ENCODE results near the gene TEKT5.
A peak's percentile ranks its signal among the peaks of the same experiment; 100 is the strongest.
"Not testable (repeated sequence)": the region's sequence is repeated elsewhere in the genome, so short reads cannot be mapped to it uniquely, and the experiment has no call there.

The TEKT5 gene

GRCh38 chr16:10629592-10629963 lies 65.2 kb downstream of the TEKT5 start:
- no peak for DNase-seq

DNA sequence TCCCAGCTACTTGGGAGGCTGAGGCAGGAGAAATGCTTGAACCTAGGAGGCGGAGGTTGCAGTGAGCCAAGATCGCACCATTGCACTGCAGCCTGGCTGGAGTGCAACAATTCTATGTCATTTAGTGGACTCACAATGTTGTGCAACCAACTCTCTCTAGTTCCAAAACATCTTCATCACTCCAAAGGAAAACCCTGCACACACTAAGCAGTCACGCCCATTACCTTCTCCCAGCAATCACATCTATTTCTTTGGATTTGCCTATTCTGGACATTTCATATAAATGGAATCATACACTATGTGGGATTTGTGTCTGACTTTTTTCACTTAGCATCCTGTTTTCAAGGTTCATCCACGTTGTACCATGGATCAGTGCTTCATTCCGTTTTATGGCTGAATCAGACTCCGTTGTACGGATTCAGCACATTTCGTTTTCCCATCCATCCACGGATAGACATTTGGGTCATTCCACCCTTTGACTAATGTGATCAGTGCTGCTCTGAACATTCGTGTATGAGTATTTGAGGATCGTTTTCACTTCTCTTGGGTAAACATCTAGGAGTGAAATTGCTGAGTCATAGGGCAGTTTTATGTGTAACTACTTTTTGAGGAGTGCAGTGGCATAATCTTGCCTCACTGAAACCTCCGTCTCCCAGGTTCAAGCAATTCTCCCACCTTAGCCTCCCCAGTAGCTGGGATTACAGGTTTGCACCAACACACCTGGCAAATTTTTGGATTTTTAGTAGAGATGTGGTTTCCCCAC lies 69.0 kb downstream of the TEKT5 start:
- DNase-seq: no peak

DNA sequence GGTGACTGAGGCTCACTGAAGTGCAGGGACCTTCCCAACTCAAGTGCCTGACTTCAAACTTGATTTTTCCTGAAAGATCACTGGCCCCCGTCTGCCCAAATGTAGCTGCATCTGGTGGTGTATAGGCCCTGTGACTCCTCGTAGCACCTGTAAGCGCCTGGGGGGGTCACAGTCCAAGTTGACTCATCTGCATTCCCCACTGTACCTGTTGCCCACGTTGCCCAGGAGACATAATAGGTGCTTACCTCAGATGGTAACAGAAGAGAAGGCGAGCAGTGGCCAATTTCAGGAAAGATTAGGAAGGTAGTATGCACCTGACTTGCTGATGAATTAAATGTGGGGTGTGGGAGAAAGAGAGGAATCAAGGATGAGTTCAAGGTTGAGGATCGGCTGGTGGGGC lies 70.2 kb downstream of the TEKT5 start:
- no peak for DNase-seq

GRCh38 chr16:10623059-10623458 lies 71.7 kb downstream of the TEKT5 start:
- DNase-seq: no peak

GRCh38 chr16:10622036-10622921 lies 72.5 kb downstream of the TEKT5 start:
- no peak for DNase-seq

GRCh38 chr16:10621216-10621949 lies 73.3 kb downstream of the TEKT5 start:
- DNase-seq: not testable (repeated sequence)

- no peak for DNase-seq
Measured at GRCh38 chr16:10620120-10620519, 74.6 kb downstream of the TEKT5 start.

DNA sequence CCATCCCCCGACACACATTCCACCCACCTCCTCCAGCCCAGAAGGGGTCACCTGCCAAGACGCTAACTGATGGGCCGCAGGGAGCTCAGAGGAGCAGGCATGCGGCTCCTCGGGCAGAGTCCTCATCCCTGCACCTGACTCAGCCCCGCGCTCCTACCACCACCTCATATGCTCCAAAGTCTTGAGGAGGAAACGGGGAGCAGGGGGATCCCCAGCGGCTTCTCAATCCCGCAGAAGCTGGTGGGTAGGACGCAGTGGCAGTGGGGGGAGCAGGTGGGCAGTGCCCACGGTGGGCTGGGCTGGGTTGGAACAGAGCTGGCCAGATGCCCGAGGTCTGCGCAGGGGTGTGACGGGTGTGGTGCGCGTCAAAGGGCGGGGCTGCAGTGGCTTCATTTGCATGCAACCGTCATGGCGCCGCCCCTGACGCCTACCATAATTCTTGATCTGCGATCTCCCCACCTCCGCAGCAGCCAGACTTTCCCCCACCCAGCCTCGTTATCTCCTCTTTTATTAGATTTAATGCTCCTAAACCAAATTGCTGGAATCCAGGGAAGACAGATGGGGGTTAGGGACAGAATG lies 75.4 kb downstream of the TEKT5 start:
- DNase-seq: peak; percentile 10

DNA sequence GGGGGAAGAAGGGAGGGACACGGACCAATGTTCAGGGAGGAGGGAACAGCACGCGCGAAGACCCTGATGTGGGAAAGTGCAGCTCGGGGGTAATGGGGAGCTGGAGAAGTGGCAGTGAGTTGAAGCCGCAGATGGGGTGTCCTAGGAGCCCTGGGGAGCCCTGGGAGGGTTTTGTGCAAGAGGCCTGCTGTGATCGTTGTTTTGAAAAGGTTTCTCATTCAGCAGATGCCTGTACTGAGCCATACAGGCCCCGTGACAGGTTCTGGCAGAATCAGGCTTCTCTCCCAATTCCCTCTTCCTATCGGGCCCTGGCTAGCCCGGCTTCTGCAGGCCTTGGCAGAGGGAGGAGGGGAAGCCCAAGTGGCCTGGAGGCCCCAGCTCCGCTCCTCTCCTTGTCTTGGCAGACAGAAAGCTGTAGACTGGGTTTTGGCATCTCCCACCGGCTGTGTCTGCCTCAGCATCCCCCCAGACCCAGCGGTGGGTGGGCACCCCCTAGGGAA lies 76.0 kb downstream of the TEKT5 start:
- DNase-seq: no peak

DNA sequence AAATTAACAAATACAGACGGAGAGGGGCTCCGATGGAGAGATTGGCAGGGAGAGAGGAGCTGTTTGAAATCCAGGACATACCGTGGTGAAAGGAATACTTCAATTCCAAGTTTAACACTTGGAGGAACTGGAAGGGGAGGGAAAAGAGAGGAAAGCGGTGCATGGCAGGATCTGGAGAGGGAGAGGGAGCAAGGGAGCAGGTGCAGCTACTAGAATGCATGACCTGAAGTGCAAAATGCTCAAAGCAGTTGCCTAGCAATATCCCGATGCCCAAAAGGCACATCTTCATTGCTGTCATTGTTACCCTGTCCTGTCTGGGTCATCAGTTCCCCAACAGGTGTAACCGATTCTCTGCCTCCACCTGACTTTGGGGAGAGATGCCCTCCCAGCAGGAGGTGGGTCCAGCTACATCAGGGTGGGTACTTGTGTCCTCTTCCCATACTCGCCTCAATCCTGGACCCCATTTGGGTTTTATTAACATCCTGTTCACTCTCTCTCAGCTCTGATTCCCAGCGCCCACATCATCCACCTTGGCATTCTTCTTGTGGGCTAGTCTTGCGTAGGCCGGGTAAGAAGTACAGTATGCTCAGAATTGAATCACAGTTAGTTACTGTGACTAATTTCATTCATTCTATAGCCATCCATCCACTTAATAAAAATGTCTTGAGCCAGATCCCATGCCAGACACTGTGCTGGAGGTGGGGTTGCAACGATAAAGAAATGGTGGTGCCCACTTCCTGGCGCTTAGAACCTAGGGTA lies 76.9 kb downstream of the TEKT5 start:
- DNase-seq: no peak

DNA sequence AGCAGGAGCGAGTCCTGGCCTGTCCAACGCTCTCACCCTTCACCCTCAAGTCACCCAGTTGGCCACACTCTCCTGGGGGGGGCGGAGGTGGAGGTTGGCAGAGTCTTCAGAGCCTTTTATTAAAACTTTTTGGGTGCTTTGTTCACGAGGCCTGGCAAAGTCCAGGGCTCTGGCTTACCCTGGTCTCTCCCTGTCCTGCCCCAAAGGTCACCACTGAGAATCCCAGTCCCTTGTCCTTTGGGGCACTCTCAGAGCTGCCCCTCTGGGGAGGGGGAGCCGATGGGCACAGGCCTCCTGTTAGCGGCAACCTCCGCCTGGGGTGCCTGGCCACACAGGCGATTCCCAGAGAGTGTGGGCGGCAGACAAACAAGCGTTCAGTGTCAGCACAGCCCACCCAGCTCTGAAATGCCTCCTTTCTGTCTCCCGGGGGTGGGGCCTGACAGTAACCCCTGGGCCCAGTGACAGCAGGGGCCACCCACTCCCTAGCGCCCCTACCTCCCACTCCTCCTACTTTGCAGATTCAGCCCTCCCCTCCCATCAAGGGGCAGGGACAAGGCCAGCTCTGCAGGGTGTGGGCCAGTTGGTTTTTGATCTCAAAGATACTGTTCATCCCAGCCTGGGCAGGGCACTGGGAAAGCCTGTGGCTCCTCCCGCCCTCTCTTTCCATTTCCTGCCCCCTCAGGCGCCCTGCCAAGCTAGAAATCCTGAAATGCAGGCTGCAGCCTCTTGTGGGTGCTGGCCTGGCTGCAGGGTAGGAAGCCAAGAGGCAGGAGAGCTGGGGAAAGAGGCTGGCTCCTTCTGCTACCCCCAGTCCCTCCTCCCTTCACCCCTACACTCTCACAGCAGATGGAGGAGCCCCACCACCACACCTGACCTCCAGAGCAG lies 77.7 kb downstream of the TEKT5 start:
- DNase-seq: no peak

DNA sequence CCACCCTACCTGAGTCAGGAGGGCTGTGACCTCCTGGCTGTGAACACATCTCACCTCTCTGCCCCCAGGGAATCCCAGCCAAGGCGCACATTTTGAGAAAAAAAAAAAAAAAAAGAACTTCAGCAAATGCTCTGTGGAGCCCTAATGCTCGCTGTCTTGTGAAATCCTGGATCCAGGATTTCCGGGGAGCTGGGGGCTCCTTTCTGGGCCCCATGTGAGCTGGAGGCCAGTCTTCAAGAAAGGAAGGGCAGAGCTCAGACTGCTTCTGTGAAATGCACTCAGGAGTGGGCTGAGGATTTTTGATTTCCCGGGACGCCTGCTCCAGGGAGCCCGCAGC lies 78.3 kb downstream of the TEKT5 start:
- DNase-seq: no peak

- no peak for DNase-seq
Measured at GRCh38 chr16:10614685-10615084, 80.0 kb downstream of the TEKT5 start.

DNA sequence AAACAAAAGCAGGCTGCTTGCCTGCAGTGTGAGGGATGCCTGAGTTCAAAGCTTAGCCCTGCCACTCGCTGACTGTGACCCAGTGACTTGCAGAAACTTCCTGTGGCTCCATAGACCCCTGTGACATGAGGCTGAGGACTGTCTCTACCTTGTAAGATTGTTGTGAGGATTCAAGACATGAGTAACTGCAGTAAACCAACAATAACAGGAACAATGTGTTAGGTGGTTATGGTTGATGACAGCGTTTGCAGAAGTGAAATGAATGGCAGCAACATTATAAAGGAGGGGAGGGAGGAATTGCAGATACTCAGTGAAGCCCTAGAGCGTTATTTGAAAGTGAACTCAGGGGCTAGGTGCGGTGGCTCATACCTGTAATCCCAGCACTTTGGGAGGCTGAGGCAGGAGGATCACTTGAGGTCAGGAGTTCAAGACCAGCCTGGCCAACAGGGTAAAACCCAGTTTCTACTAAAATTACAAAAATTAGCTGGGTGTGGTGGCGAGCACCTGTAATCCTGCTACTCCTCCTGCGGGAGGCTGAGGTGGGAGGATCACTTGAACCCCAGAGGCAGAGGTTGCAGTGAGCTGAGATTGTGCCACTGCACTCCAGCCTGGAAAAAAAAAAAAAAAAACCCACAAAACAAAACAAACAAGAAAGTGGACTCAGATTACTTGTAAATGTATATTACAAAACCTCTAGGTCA lies 80.8 kb downstream of the TEKT5 start:
- DNase-seq: no peak

- no peak for DNase-seq
Measured at GRCh38 chr16:10612649-10613179, 82.0 kb downstream of the TEKT5 start.

- no peak for DNase-seq
Measured at GRCh38 chr16:10611825-10612342, 82.8 kb downstream of the TEKT5 start.

- no peak for DNase-seq
Measured at GRCh38 chr16:10610499-10611184, 84.1 kb downstream of the TEKT5 start.

DNA sequence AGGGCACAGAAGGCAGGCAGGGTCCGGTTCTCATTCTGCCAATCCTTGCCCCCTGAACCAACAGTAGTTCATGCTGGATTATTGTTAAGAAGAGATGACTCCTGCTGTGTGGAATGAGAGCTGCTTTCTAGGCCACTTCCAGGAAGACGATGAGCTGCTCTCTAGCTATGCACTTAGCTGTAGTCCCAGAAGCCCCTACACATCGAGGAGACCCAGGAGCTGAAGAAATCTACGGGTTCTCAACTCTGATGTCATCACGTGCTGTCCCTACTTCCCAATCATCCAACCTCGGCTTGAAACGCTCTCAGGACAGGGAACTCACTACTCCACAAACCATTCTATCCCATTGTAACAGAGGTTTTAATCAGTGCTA lies 85.3 kb downstream of the TEKT5 start:
- DNase-seq: no peak

DNA sequence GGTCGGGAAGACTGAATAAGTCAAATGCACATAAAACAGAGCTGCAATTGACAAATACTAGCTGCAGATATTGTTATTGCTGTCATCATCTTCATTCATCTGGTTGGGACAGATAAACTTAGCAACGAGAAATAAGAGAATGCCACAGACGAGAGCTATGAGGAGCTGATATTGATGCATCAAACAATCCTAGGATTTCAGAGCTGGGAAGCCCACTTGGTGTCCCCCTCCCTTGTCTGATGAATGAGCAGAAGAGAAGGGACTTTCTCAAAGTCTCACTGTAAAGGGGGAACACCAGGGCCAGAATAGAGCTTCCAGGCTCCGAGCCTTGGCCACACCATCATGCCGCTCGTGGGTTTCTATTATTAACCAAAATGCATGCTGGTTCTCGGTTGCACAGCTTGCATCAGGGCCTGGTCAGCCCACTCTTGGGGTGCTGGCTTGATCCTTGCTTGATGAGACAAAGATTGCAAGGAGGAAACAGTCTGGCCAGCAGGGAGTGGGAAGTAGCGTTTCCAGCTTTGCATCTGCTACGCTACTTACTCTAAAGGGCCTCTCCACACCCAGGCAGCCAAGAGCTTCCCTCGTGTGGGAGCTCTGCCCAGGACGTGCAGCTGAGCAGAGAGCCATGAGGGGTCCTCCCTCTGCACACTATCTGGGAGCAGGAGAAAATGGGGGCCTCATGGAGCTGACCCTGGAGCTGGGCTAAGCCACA lies 85.9 kb downstream of the TEKT5 start:
- DNase-seq: no peak
